Liver (tissue), 3 donors: ENCODE results near the gene ADAP1.

Source experiments
- ATF3 ChIP-seq: IDR thresholded peaks from 2 replicates; pipeline ENCODE4 v1.6.1; 2016; ENCODE audit warnings: antibody characterized with exemption
- CTCF ChIP-seq: fragments of 150-350 bp; IDR thresholded peaks from 2 replicates; pipeline ENCODE4 v1.5.1; 2017; ENCODE audit warnings: improper control_type of control experiment, low read depth, low read length; ENCODE audit not compliant: missing input control
- EGR1 ChIP-seq, 2 donors: IDR thresholded peaks; 2 replicates each; pipeline ENCODE4 v1.6.1; 2016 to 2018; ENCODE audit warnings: antibody characterized with exemption in 2 of 2, low read depth in 2 of 2
- GABPA ChIP-seq, 2 donors: IDR thresholded peaks in 1 of 2; conservative IDR thresholded peaks in 1 of 2; 2 replicates each; pipeline ENCODE4 v1.6.1; 2016; ENCODE audit warnings: antibody characterized with exemption in 2 of 2, mild to moderate bottlenecking in 1 of 2, moderate library complexity in 1 of 2
- HNF4A ChIP-seq, 2 donors: conservative IDR thresholded peaks; 2 replicates each; pipeline ENCODE4 v1.6.1; 2016; ENCODE audit warnings: antibody characterized with exemption in 2 of 2, mild to moderate bottlenecking in 2 of 2
- MAX ChIP-seq: IDR thresholded peaks from 2 replicates; pipeline ENCODE4 v1.6.1; 2016; ENCODE audit warnings: antibody characterized with exemption
- RAD21 ChIP-seq, 2 donors: IDR thresholded peaks; 2 replicates each; pipeline ENCODE4 v1.6.1; 2016; ENCODE audit warnings: antibody characterized with exemption in 2 of 2, mild to moderate bottlenecking in 2 of 2
- REST ChIP-seq: IDR thresholded peaks from 2 replicates; pipeline ENCODE4 v1.6.1; 2016; ENCODE audit warnings: antibody characterized with exemption, mild to moderate bottlenecking
- RXRA ChIP-seq, 2 donors: IDR thresholded peaks; 2 replicates each; pipeline ENCODE4 v1.6.1; 2017 to 2018; ENCODE audit warnings: antibody characterized with exemption in 2 of 2, mild to moderate bottlenecking in 1 of 2
- SP1 ChIP-seq: IDR thresholded peaks from 2 replicates; pipeline ENCODE4 v1.6.1; 2018; ENCODE audit warnings: antibody characterized with exemption, mild to moderate bottlenecking
- TAF1 ChIP-seq: conservative IDR thresholded peaks from 2 replicates; pipeline ENCODE4 v1.6.1; 2016; ENCODE audit warnings: antibody characterized with exemption, mild to moderate bottlenecking
- YY1 ChIP-seq: IDR thresholded peaks from 2 replicates; pipeline ENCODE4 v1.6.1; 2016; ENCODE audit warnings: antibody characterized with exemption, mild to moderate bottlenecking
- donor health status: healthy.
- donor health status: healthy.

GRCh38 chr7:910931-911431 lies 43.5 kb downstream of the ADAP1 start:
- TF ChIP-seq SP1 (no peak), CTCF (no peak), EGR1 (IDR thresholded peaks at IDR 0.05; ENCODE audit: low read depth in 2 of 2) (no peak), RAD21 (IDR thresholded peaks at IDR 0.05) (no peak), TAF1 (no peak), HNF4A (conservative IDR thresholded peaks at IDR 0.05) (no peak), GABPA (IDR thresholded peaks at IDR 0.05 in 1 of 2, conservative IDR thresholded peaks at IDR 0.05 in 1 of 2) (no peak), MAX (no peak), ATF3 (no peak), YY1 (no peak), RXRA (IDR thresholded peaks at IDR 0.05) (no peak), REST (no peak)
